SK-N-MC (cell line): ENCODE results near the gene POLR2M.

Experiments
- EZH2 ChIP-seq: fragments of 200-600 bp; sonication (generic); IDR thresholded peaks from one replicate; pipeline ENCODE4 v1.6.1; 2017; ENCODE audit warnings: antibody characterized with exemption
- POLR2AphosphoS5 ChIP-seq: IDR thresholded peaks from 2 replicates; pipeline ENCODE4 v1.6.1; 2012; ENCODE audit warnings: mild to moderate bottlenecking, low read depth, low read length, borderline replicate concordance

DNA sequence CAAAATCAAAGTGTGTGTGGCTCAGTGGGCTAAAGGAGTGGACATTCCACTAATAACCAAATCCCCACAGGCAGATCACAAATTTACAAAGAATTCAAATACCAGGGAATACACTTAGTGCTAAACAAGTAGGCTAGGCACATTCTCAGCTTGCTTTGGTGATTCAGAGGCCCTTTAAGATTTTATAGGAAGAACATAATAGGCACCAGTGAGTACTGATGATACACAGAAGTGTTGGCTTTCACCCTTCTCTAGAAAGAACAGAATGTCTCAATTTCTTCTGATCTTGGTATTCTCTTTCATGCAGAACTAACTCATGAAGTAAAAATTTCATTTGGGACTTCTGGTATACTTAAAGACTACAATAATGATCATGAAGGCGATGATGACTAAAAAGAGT, 55.0 kb downstream of the POLR2M start:
- no peak for TF ChIP-seq EZH2
- TF ChIP-seq POLR2AphosphoS5 = no peak
